ENCODE data around the gene GPR34. TPM values are rescaled to one million over a fixed set of nuclear protein-coding genes. Genes with fewer than 3 reads are reported as not detected.
"Not testable (repeated sequence)": the region's sequence is repeated elsewhere in the genome, so short reads cannot be mapped to it uniquely, and the experiment has no call there.

Gene GPR34
- total RNA-seq, 1 donor from 2014 or later = not detected

DNA sequence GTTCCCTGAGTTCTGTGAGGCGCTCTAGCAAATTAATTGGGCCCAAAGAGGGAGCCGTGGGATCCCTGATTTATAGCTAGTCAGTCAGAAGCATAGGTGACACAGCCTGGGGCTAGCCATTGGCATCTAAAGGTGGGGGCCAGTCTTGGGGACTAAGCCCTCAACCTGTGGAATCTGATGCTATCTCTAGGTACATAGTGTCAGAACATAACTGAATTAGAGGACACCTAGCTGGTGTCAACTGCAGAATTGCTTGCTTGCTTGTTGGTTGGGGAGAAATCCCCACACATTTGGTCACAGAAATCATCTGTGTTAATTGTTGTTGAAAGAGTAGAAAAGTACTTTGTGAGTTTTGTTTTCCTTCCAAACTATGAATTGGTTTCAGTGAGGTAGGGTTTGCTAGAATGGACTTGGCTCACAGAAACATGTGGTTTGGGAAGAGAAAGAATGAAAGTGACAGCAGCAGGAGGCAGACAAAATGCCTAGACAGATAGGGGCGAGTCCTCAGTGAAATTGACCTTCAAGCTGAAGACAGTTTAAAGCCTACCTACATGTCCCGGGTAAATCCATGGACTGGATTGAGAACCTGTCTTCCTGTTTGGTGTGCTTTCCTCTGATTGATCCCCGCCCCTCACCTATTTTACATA is 22.4 kb downstream of the GPR34 start:
- Histone ChIP-seq H3K4me3 (ENCODE audit: low read depth, low read length) (no peak overlapping the region), H3K27me3 (ENCODE audit: control insufficient read depth, insufficient read depth, low read length) (no peaks in the 10 kb centered on the region), H3K36me3 (ENCODE audit: control insufficient read depth, insufficient read depth, low read length) (no peaks in the 10 kb centered on the region)
- TF ChIP-seq, protein P1, sequence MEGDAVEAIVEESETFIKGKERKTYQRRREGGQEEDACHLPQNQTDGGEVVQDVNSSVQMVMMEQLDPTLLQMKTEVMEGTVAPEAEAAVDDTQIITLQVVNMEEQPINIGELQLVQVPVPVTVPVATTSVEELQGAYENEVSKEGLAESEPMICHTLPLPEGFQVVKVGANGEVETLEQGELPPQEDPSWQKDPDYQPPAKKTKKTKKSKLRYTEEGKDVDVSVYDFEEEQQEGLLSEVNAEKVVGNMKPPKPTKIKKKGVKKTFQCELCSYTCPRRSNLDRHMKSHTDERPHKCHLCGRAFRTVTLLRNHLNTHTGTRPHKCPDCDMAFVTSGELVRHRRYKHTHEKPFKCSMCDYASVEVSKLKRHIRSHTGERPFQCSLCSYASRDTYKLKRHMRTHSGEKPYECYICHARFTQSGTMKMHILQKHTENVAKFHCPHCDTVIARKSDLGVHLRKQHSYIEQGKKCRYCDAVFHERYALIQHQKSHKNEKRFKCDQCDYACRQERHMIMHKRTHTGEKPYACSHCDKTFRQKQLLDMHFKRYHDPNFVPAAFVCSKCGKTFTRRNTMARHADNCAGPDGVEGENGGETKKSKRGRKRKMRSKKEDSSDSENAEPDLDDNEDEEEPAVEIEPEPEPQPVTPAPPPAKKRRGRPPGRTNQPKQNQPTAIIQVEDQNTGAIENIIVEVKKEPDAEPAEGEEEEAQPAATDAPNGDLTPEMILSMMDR (IDR thresholded peaks at IDR 0.05; ENCODE audit: insufficient read depth, low read length, poor library complexity, severe bottlenecking) = no peak
- no peak for DNase-seq (ENCODE audit: low read depth)

DNA sequence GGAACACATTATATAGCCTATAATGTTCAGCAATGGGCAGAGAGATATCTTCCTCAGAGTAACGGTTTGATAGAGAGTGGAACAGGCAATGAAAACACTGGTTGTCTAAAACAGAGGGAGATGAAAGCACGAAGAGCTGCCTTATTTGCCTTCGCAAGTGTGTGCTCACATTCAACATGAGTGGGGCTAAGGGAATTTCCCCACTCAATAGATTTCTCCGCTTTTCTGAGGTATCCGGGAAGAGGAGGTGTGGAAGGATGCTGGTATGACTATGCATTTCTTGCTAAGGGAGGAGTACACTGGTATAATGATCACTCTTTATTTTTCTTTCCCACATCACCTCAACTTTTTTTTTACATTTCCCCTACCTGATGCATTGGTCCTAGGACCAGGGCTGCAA is 27.4 kb downstream of the GPR34 start:
- TF ChIP-seq, protein P1 (IDR thresholded peaks at IDR 0.05; ENCODE audit: insufficient read depth, low read length, poor library complexity, severe bottlenecking) = no peak
- H3K4me3 ChIP-seq (ENCODE audit: low read depth, low read length) = no peak overlapping the region
- H3K27me3 ChIP-seq (ENCODE audit: control insufficient read depth, insufficient read depth, low read length) = no peaks in the 10 kb centered on the region
- H3K36me3 ChIP-seq (ENCODE audit: control insufficient read depth, insufficient read depth, low read length) = no peaks in the 10 kb centered on the region
- DNase-seq (ENCODE audit: low read depth) = no peak

DNA sequence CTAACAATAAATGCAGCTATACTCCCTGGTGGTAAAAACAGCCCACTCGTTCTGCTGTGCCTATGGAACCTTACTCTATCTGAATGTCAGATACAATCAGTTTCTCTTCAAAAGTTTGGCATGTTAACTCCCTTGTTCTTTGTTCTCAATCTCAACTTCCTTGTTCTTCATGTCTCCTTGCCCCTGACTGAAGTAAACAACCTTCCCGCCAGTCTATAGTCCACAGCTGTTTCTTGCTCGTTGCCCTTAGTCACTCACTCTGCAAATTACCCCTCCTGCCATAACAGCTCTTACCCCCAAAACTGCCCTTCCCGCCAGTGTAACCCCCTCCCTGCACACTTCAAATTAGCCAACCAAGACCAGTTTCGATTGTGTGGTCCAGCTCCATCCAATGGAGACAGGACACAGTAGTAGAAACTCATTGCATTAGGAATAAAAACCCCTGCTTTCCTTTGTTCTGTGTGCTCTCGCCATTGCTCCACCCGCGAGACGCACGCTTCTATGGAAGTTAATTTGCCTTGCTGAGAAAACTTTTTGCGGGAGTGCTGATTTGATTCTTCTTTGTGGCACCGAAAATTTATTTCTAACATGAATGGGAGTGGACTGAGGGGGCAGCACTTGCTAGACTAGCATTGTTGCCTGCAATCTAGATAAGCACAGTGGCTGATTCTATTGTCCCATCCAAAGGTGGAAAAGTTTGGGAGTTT is 28.1 kb downstream of the GPR34 start:
- H3K4me3 ChIP-seq (ENCODE audit: low read depth, low read length) = no peak overlapping the region
- no peak for DNase-seq (ENCODE audit: low read depth)
- no peaks in the 10 kb centered on the region for H3K27me3 ChIP-seq (ENCODE audit: control insufficient read depth, insufficient read depth, low read length)
- TF ChIP-seq, protein P1 (IDR thresholded peaks at IDR 0.05; ENCODE audit: insufficient read depth, low read length, poor library complexity, severe bottlenecking) = no peak
- no peaks in the 10 kb centered on the region for H3K36me3 ChIP-seq (ENCODE audit: control insufficient read depth, insufficient read depth, low read length)

DNA sequence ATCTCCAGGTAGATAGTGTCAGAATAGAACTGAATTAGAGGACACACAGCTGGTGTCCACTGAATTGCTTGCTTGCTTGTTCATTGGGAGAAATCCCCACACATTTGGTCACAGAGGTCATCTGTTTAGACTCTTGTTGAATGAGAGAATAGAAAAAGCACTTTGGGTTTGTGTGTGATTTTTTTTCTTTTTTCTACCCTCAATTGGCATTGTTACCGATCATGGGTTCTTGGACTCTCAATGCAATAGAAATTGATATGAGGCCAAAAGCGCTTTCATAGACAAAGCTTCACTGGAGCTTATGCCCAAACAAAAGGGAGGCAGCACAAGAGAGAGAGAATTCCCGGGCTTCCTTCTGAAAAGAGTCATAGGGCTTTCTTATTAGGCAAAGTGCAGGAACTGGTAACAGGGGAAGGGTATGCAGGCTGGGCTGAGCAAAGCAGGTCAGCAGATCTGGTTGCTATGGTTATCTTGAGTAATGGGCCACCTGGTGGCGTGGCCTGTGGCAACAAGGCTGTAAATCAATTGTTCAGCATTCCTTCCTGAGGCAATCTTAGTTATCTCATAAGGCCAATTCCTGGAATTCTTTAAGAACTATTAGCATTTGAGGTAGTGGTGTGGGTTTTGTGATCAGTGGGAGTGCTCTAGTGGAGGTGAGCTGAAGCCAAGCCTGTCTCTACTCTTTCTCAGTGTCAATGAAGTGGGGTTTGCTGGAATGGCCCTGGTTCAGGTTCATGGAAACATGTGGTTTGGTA is 29.9 kb downstream of the GPR34 start:
- no peaks in the 10 kb centered on the region for H3K27me3 ChIP-seq (ENCODE audit: control insufficient read depth, insufficient read depth, low read length)
- DNase-seq (ENCODE audit: low read depth) = peak; percentile 37
- no peaks in the 10 kb centered on the region for H3K36me3 ChIP-seq (ENCODE audit: control insufficient read depth, insufficient read depth, low read length)
- no peak overlapping the region for H3K4me3 ChIP-seq (ENCODE audit: low read depth, low read length)
- TF ChIP-seq, protein P1 (IDR thresholded peaks at IDR 0.05; ENCODE audit: insufficient read depth, low read length, poor library complexity, severe bottlenecking) = no peak

DNA sequence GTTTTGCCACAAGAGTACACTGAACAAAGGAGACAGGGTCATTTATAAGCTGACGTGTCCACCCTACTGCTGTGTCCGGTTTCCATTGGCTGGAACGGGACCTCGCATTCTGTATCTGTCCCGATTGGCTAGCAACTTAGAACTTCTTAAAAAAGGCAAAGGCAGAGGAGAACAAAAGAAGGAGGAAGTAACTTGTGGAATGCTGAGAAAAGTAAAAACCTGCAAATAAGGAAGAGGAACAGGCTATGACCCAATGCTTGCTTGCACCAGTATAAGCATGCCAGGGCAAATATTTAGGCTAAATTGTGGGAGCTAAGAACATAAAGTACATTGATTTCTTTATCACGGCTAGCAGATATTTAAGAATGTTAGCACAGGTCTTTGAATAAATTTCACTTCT is 30.8 kb downstream of the GPR34 start:
- not testable (repeated sequence) for H3K36me3 ChIP-seq (ENCODE audit: control insufficient read depth, insufficient read depth, low read length); H3K4me3 ChIP-seq (ENCODE audit: low read depth, low read length); H3K27me3 ChIP-seq (ENCODE audit: control insufficient read depth, insufficient read depth, low read length); DNase-seq (ENCODE audit: low read depth)

DNA sequence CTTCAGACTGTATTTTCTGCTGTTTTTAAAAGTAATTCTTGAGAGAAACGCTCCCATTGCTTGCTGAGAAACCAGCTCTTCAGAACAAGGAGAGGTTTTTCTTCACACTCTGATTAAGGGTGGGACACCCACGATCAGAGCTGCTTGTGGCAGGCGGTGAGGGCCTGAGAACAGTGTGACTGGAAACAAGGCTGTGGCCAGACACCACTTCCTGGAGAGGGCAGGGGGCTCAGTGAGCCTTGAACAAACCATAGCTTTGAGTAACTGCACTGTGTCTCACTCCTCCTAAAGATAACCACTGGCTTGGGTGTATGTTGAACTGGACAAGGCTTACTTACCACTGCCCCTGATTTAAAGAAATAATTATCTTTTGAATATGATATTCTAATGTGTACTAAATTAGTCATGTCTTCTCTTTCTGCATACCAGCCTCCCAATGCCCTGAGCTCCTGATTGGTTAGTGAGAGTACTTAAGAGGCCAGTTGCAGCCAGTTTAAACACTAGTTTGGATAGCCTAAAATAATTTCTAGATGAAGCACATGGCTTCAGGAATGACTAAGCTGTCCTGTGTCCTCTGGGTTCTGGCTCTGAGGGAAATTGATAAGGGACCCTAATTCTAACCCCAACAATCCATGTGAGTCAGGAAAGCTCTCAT is 31.5 kb downstream of the GPR34 start:
- Histone ChIP-seq H3K27me3 (ENCODE audit: control insufficient read depth, insufficient read depth, low read length) (no peaks in the 10 kb centered on the region), H3K36me3 (ENCODE audit: control insufficient read depth, insufficient read depth, low read length) (no peaks in the 10 kb centered on the region), H3K4me3 (ENCODE audit: low read depth, low read length) (no peak overlapping the region)
- TF ChIP-seq, protein P1 (IDR thresholded peaks at IDR 0.05; ENCODE audit: insufficient read depth, low read length, poor library complexity, severe bottlenecking) = no peak
- DNase-seq (ENCODE audit: low read depth) = no peak
